Epithelial cell of esophagus (primary cell): ENCODE results near the gene GPX2.

Source experiments
- DNase-seq: peaks from one replicate; pipeline ENCODE4 v3.0.0; 2010; ENCODE audit warnings: low read depth
- H3K4me3 ChIP-seq: 2 replicates; pipeline ENCODE4 v1.5.1; 2011; ENCODE audit warnings: mild to moderate bottlenecking, low read length, control low read depth
- TF ChIP-seq, protein P1 (sequence below): IDR thresholded peaks from 2 replicates; pipeline ENCODE4 v1.5.1; 2011; ENCODE audit warnings: low read depth, mild to moderate bottlenecking, low read length, control low read depth, inconsistent platforms; ENCODE audit not compliant: insufficient read depth; ENCODE audit errors: missing control alignments

Gene GPX2

DNA sequence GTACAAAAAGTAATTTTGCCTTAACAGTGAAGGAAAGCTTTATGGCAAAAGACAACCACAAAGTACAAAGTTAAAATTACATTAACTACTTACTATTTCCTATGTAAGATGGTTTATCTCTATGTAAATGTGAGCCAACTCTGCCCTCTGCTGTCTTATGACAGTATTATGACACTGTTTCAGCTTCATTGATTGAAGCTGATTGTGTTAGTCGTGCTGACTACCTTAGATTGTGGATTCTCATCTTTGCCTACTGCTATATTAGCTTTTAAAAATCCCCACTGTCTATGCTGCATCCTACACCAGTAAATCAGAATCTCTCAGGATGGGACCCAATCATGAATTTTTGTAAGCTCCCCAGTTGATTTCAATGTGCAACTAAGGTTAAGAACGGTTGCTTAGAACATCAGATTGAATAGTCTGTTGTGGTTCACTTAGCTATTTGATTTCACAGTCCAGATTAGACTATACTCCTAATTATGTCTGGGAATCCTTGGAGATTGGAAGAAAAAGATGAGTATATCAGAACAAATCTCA, 50.6 kb downstream of the GPX2 start:
- DNase-seq, result peak; percentile 78
- no peak overlapping the region for H3K4me3 ChIP-seq

DNA sequence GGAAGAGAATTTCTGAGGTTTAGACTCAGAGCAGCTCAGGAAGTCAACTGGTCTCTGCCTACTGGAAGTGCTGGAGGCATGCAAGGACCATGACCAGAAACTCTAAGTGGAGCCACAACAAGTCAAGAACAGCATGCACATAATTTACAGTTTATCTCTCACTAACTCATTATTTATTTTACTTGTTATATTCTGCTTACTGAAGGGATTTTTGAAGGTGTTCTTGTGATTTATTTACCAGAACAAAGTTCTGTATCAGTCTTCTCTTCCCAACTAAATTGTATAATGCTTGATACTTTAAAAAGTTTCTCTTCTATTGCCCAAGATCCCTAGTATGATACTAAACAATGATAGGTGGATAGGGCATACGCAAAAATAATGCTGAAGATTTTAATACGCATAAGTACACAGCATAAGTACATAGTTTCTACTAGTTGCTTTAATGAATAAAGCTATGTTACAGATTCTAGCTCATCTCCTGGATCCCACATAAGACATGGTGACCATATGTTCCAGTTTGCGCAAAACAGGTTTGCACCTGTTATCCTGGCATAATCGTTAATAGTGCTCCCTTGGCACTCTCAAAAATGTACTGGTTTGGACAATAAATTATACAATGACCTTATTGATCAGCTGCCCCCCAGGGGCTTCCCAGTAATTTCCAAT, 51.2 kb downstream of the GPX2 start:
- DNase-seq, result no peak
- TF ChIP-seq, protein P1, sequence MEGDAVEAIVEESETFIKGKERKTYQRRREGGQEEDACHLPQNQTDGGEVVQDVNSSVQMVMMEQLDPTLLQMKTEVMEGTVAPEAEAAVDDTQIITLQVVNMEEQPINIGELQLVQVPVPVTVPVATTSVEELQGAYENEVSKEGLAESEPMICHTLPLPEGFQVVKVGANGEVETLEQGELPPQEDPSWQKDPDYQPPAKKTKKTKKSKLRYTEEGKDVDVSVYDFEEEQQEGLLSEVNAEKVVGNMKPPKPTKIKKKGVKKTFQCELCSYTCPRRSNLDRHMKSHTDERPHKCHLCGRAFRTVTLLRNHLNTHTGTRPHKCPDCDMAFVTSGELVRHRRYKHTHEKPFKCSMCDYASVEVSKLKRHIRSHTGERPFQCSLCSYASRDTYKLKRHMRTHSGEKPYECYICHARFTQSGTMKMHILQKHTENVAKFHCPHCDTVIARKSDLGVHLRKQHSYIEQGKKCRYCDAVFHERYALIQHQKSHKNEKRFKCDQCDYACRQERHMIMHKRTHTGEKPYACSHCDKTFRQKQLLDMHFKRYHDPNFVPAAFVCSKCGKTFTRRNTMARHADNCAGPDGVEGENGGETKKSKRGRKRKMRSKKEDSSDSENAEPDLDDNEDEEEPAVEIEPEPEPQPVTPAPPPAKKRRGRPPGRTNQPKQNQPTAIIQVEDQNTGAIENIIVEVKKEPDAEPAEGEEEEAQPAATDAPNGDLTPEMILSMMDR, result no peak
- H3K4me3 ChIP-seq, result no peak overlapping the region

More for the DNA sequence above, 50.6 kb downstream of the GPX2 start:
- TF ChIP-seq, protein P1, result peak; percentile 59

DNA sequence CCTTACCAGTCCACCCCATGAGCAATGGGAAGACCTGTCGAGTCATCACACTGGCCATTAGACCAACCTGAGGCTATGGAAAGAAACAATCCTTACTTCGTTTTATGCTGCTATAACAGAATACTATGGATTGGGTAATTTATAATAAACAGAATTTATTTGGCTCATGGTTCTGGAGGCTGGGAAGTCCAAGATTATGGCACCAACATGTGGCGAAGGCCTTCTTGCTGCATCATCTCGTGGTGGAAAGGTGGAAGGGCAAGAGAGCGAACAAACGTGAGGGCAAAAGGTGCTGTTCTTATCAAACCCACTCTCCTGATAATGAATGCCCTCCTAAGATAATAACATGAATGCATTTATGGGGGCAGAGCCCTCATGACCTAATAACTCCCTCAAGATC, 53.2 kb downstream of the GPX2 start:
- TF ChIP-seq, protein P1, result no peak
- no peak overlapping the region for H3K4me3 ChIP-seq
- no peak for DNase-seq
